Astrocyte of the hippocampus (primary cell): ENCODE data around the gene RACK1.

Experiments used
- DNase-seq: peaks from one replicate; pipeline ENCODE4 v3.0.0; 2011; ENCODE audit warnings: low read depth, low spot score

The RACK1 gene

DNA sequence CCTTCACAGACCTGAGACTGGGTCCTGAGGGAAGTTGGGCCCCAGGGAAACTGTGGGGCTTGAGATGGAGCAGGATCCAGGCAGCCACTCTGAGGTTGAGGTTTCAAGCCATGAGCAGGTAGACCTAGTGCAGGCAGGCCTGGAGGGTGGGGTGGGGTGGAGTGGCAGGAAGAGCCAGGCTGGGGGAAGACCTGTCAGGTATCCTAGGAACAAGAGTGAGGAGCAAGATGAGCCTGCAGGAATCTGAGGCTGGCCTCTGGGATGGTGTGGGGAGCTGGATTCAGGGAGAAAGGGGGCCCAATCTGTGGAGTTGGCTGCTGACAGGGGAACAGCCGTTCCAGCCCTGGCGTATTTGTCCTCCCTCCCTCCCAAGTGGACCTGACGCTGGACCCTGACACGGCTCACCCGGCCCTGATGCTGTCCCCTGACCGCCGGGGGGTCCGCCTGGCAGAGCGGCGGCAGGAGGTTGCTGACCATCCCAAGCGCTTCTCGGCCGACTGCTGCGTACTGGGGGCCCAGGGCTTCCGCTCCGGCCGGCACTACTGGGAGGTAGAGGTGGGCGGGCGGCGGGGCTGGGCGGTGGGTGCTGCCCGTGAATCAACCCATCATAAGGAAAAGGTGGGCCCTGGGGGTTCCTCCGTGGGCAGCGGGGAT is 9.8 kb downstream of the RACK1 start:
- no peak for DNase-seq

DNA sequence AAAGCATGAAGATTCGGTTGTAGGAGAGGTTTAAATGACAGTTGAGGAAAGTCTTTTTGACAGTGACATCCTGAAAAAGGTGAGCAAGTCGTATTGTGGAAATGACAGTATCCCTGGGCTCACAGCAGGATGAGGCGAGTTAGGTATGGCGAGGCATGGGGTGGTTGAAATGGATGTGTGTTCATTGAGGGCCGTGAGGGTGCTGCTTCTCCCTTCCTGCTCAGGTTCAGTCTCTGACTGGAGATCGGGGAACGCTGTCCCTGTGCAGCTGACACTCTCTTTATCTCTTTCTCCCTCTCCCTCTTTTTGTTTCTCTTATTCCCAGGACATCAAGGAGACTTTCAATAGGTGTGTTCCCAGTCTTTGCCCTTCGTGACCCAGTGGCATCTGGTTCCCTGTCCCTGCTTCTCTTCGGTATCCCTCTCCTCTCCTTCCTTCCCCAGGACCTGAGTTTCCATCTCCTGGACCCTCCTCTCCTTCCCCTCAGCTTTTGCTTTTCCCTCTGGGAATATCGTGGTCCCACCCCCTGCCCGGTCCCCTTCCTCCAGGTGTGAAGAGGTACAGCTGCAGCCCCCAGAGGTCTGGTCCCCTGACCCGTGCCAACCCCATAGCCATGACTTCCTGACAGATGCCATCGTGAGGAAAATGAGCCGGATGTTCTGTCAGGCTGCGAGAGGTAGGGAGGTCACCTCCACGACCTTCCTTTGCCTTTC is 10.5 kb downstream of the RACK1 start:
- no peak for DNase-seq

DNA sequence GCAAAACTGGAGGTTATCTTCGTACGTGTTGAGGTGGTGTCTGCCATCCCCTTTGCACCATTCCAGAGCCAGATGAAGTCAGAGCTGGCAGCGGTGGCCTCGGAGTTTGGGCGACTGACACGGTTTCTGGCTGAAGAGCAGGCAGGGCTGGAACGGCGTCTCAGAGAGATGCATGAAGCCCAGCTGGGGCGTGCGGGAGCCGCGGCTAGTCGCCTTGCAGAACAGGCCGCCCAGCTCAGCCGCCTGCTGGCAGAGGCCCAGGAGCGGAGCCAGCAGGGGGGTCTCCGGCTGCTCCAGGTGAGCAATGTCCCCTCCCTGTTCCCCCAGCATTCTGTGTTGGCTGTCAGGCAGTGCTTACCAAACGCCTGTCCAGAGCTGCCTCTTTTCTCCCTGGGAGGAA is 11.1 kb downstream of the RACK1 start:
- no peak for DNase-seq

DNA sequence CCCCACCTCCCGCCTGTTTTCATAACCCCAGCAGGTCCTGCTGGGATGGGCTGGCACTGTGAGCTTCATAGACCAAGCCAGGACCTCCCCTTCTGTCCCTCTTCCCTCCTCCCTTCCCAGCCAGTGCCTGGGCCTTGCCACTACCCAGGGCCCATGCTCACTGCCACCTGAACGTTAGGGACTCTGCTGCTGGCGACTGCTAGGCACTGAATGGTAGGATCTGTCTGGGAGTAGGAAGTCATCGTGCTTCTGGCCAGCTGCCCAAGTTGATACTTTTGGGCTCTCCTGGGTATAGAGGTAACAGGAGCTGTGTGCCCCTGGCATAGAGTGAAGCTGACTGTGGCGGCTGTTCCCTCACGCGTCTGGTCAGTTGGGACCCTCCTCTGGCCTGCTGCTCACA is 12.3 kb downstream of the RACK1 start:
- no peak for DNase-seq

DNA sequence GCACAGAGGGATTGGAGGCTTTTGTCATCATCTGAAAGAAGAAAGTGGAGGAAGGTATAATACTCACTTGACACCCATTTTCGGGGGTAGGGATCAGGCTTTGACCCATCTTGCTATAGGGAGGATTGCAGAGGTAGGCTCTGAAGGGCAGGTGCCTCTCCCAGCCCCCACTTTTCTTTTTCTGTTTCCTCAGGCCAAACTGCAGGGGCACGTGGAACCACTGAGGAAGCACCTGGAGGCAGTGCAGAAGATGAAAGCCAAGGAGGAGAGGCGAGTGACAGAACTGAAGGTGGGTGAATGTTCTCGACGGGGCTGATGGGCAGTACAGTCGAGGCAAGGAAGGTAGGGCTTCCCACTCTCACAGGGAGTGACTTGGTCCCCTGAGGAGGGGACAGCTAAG is 13.2 kb downstream of the RACK1 start:
- DNase-seq, result no peak

DNA sequence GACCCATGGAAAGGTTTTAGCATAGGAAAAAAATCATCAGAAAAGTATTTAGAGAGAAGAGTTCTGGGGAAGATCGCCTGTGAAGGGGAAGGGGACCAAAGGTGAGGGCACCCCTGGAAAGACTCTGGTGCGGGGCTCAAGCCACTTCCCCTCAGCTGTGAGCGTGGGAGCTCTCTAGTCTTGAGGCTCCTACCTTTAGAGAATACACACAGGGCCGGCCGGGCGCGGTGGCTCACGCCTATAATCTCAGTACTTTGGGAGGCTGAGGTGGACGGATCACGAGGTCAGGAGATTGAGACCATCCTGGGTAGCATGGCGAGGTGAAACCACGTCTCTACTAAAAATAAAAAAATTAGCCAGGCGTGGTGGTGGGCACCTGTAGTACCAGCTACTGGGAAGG is 13.7 kb downstream of the RACK1 start:
- no peak for DNase-seq

DNA sequence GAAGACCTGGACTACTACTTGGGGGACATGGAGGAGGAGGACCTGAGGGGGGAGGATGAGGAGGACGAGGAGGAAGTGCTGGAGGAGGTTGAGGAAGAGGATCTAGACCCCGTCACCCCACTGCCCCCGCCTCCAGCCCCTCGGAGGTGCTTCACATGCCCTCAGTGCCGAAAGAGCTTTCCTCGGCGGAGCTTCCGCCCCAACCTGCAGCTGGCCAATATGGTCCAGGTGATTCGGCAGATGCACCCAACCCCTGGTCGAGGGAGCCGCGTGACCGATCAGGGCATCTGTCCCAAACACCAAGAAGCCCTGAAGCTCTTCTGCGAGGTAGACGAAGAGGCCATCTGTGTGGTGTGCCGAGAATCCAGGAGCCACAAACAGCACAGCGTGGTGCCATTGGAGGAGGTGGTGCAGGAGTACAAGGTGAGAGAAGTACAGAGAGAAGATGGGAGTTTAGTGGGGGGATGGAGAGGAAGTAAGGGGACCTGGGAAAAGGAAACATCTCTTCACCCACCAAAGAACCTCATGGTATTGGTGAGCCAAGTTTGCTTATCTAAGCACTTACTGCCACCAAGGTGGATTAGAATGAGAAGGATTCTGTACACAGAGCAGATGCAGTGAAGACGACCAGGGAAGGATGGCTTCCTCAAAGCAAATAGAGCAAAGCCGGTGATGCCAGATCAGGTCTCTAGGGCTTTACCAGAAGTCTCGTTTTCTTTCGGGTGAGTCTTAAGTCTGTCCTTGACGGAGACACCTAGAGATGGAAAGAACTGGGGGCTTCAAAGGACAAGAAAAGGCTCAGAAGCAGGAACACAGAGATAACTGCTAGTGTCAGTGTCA is 19.1 kb downstream of the RACK1 start:
- no peak for DNase-seq

DNA sequence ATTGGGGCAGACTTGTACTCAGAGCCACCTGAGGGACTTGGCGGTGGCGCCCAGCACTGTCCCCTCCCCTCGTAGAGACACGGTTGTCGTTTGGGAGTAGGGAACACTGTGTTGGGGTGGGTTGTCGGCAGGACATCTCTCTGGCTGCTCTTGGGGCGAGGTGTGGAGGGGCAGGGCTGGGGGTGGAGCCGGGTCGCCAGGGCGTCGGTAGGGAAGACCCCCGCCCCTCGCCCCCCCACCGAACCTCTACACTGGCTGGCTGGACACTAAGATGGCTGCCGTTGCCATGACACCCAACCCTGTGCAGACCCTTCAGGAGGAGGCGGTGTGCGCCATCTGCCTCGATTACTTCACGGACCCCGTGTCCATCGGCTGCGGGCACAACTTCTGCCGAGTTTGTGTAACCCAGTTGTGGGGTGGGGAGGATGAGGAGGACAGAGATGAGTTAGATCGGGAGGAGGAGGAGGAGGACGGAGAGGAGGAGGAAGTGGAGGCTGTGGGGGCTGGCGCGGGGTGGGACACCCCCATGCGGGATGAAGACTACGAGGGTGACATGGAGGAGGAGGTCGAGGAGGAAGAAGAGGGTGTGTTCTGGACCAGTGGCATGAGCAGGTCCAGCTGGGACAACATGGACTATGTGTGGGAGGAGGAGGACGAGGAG is 19.8 kb downstream of the RACK1 start:
- peak; percentile 78 for DNase-seq

DNA sequence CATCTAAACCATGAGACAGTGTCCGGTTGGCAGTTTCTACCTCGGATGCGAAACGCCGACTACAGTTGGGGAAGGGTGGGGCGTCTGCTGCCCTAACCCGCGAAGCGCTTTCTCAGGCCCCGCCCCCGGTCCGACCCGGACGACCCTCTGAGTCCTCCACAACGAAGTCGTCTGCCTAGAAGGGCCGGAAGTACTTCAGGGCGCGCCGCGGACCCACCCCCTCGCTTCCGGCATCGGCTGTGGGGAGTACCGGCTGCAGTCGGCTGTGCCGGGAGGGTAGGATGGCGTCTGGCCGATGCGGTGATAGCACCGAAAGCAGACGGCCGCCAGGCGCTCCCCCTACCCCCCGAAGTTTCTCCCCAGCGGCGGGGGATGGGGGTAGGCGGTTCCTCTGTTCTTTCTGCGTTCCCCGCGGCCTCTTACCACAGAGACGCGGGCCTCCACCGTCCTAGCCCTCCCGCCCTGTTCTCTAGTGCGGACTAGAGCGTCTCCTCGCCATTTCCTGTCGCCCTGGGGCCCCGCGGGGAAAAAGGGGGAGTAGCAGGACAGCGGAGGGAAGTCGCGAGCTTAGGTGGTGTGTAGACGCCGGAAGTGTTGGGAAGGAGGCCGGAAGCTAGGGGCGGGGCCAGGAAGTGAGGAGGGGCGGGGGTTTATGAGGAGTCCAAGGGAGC is 20.5 kb downstream of the RACK1 start, which contains the start of gene TRIM41:
Gene TRIM41, plus strand, starts transcription at position 224 of the 671 bp plus-strand sequence. CDS start 719 bp downstream, outside the sequence.
- peak; percentile 98 for DNase-seq

DNA sequence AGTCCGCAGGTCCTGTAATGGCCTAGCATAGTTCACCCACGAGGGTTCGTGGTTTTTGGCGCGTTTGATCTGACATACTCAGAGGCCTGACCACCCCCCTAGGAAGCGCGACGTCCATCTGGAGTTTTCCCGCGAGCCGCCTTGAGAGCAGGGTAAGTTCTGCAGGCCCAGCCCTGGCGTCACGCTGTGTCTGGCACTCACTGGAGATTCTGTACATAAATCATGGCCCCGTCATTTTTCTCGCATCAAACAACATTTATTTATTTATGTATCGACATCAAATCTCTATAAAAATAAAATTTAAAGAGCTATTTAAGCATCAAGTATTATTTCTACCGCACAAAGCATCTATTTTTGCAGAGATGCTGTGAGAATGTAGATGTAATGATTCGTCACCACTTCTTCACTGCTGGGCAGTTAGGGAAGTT is 21.1 kb downstream of the RACK1 start:
- DNase-seq, result no peak

DNA sequence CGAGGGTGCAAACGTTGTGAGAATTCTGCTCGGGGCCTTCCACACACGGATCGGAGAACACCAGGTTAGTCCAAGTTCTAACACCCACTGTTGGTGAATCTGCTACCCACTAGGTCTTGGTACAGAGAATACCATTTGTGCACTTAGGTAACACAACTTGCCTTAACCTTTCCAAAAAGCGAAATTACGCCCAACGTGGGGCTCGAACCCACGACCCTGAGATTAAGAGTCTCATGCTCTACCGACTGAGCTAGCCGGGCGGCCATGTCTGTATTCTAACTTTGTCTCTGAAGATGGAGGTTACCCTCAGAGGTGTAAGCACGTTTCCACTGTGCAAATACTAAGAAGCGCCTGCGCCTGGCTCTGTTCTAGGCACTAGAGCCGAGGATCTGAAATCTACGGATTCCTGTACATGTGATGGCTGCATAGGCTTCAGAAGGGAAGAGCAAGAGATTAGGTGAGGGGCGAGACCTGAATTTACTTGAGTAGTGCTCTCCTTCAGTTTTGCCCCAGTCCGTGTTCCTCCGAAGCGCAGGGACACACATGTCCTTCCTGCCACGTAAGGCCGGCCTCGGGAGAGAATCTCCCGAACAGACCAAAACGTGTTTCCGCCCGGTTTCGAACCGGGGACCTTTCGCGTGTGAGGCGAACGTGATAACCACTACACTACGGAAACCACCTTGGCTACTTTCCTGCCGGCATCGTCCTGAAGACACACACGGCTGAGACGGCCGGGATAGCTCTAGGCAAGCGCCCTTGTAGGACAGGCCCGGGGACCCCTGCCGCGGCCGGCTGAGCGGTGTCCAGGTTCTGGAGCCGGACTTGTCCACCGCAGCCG is 21.7 kb downstream of the RACK1 start:
- DNase-seq, result peak; percentile 94

DNA sequence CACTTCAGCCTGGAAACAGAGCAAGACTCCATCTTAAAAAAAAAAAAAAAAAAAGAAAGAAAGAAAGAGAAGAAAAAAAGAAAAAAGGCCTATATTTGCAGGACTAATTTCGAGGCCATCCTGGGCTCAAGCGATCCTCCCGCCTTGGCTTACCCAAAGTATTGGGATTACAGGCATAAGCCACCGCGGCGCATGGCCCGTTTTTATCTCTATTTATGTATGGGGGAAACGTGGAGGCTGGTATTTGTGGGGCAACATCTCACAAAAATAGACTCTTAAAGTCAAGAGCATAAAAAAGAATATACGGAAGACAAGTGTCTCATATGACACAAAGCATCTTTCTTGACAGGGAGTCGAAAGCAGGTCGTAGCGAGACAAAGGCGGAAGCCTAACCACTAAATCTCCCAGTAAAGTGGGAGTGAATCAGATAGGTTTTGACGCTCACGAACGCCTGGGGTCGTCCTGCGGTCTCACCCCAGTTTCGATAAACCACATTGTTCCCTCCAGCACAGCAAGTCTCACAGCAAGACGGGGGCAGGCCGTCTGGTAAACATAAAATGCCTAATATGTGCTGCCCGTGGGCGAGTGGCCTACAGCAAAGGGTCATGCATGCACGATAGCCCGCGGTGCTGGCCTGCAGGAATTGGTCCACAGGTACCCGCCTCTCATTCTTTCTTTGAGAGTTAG is 22.5 kb downstream of the RACK1 start:
- DNase-seq, result no peak

DNA sequence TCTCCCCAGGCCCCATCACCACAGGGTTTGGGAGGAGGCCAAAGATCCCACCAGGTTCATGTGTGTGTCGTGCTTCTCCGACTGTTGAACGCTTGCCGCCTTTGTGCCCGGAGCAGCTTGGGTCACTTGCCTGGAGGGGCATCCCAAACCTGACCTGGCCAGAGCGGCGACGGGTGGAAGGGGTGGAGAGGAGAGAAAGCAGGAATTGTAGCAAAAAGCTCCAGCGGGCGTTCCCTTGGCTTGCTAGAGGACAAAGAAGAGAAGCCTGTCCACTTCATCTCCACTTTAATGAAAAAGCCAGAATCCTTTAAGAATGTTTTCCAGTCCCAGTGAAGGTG is 23.6 kb downstream of the RACK1 start:
- DNase-seq, result no peak

DNA sequence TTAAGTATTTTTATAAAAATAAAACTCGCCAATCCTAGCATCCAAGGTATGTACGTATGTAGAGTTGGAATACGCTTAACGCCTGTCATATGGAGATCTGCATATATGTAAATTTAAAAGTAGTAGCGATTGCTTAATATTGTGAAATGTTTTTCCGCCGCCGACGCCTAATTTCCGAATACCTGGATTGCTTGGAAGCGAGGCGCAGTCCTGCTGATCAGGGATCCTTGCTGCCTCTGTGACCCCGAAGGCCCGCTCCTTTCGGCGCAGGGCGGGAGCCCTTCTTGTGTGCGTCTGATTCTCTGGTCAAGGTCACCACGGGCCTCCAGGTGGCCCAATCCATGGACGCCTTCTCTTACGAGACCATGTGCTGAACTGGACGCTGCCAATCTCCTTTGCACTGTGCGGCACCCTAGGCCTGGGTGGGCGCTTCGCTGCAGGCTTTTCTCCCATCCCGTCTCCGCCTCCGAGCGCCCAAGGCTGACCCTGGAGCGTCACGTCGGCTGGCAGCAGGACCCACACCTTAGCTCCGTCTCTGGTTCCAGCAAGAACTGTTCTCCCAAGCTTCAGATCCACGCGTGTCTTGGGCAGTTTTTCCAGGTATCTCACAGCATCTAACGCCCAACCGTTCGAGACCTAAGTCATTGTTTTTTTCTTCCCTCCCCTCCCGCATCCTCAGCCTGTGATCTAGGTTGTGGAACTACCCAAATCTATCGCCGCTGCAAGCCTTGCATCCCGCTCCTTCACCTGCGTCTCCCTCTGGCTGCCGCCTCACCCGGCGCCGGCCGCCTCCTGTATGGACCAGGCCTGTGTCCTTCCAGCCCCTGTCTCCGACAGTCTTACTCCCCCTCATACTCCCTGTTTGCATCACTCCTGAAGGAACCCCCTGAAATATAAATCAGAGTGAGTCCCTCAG is 24.2 kb downstream of the RACK1 start:
- no peak for DNase-seq

DNA sequence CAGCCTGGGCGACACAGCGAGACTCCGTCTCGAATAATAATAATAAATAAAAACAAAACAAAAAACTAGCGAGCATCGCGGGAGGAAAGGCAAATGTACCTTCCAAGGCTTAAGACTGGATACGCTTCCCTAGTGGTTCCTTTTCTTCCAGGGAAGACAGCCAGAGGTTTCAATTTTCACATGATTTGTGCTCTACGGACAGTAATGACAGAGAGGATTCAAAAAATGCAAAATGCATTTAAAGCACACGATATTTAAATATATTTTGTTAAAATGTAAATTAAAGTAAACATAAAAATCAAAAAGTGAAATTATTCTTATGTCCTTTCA is 24.9 kb downstream of the RACK1 start:
- no peak for DNase-seq

DNA sequence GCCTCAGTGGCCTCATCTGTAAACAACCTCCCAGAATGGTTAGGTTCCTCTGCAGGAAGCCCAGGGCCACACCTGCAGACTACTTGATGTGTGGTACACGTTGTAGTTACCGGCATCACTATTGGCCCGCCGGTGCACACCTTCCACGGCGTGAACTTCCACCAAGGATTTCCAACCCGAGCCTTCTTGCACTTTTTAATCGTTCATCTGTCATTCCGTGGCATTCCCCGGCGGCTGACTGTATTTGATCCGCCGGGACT is 26.0 kb downstream of the RACK1 start:
- DNase-seq, result no peak

DNA sequence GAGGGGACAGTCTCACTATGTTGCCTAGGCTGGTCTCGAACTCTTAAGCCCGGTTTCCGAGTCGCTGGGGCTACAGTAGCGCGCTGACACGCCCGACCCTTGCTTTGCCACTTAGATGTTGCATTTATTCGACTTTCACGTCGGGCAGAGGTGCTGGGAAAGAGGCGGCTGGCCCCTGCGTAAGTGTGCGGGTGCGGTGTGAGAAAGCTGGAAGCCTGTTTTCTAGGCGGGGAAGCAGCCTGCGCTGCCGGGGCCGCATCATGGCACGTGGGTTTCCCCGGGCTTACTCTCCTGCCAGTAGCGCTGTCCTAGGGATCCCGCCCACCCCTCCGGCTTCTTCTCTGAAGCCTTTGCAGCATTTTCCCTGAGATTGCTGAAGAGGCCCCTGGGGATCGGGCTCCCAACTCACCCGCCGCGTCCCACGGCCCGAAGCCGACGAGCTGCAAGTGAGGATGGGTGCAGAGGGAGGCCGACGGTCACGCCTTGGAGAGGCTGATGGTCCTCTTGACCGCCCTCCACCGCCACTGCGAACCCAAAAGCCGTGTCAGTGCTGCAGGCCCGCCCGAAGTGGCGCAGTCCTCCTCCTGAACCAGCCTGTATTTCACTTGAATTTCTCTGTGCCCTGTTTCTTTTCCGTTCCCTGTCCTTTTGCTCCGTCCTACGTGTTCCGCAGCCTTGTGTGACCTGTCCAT is 26.4 kb downstream of the RACK1 start:
- peak; percentile 65 for DNase-seq
